ENCODE data around the gene BBC3.

- TF ChIP-seq POLR2AphosphoS5 (IDR thresholded peaks at IDR 0.05; ENCODE audit: low read depth, low read length) (no peak), POLR2A (IDR thresholded peaks at IDR 0.05; ENCODE audit: low read depth, low read length) (no peak)
These were observed 27.7 kb downstream of the BBC3 start for GRCh38 chr19:47203254-47203653.
